ENCODE data around the gene TANGO2.

TANGO2 gene

DNA sequence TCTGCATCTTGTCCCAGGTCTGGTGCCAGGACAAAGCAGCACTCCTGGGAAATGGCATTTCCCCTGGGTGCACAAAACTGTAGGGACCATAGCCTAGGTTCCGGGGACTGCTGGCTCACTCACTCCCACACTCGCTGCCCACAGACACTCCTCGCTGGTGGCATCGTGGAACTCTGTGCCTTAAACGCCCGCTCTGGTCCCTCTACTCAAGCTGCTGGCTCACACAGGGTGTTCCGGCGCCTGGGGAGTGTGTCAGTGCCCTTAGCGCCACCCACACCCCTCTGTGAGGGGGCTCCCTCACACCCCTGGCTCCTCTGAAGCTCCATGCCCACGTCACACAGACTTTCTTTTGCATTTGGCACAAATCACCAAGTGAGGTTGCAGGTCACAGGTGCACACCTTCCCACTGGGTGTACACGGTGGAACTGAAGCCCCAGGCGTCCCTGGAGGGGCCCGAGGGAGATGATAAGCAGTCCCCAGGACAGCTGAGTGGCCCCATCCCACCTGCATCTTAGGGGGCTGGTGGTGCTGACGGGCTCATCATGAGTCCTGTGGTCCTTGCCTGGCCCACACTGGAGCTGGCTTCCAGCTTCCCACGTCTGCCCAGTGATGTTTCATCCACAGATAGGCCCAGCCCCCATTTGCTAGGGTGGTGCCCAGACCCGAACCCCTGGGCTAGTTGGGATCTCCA is 35.9 kb downstream of the TANGO2 start:
- DNase-seq (ENCODE audit: low spot score) = no peak
- in situ Hi-C loops (cut with MboI; ENCODE audit: low sequenced_read_pairs, unreplicated experiment) = no loop called here
- TF ChIP-seq, protein P1, sequence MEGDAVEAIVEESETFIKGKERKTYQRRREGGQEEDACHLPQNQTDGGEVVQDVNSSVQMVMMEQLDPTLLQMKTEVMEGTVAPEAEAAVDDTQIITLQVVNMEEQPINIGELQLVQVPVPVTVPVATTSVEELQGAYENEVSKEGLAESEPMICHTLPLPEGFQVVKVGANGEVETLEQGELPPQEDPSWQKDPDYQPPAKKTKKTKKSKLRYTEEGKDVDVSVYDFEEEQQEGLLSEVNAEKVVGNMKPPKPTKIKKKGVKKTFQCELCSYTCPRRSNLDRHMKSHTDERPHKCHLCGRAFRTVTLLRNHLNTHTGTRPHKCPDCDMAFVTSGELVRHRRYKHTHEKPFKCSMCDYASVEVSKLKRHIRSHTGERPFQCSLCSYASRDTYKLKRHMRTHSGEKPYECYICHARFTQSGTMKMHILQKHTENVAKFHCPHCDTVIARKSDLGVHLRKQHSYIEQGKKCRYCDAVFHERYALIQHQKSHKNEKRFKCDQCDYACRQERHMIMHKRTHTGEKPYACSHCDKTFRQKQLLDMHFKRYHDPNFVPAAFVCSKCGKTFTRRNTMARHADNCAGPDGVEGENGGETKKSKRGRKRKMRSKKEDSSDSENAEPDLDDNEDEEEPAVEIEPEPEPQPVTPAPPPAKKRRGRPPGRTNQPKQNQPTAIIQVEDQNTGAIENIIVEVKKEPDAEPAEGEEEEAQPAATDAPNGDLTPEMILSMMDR (IDR thresholded peaks at IDR 0.05; ENCODE audit: borderline replicate concordance, control extremely low read depth, extremely low read depth, insufficient read depth, missing control alignments) = no peak

DNA sequence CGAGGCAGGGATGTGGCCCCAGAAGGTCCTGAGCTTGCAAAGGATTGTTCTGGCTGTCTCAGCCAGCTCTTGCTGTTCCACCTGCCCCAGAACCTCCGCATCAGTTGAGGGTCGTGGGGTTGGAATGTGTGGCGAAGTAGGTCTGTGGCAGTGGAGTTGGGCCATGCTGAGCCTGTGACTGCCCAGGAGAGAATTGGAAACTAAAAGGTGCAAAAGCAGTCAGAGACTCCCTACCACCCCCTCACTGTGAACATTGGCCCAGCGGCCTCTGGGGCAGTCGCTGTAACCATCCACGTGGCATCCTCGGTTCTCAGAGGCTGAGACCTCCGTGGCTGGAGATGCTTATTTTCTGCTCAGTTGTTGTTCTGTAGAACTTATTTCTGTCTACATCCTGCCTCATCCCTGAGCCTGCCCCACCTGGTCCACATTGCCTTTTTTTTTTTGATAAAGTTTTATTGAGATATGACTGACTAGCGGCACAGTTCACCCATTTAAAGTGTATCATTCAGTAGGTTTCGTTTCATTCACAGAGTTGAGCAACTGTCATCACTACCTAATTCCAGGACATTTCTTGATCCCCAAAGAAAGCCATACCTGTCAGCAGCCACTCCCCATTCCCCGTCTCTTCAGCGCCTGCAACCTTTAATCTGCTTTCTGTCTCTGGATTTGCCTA is 36.8 kb downstream of the TANGO2 start:
- in situ Hi-C loops (cut with MboI; ENCODE audit: low sequenced_read_pairs, unreplicated experiment) = no loop called here
- TF ChIP-seq, protein P1 (IDR thresholded peaks at IDR 0.05; ENCODE audit: borderline replicate concordance, control extremely low read depth, extremely low read depth, insufficient read depth, missing control alignments) = no peak
- DNase-seq (ENCODE audit: low spot score) = no peak

DNA sequence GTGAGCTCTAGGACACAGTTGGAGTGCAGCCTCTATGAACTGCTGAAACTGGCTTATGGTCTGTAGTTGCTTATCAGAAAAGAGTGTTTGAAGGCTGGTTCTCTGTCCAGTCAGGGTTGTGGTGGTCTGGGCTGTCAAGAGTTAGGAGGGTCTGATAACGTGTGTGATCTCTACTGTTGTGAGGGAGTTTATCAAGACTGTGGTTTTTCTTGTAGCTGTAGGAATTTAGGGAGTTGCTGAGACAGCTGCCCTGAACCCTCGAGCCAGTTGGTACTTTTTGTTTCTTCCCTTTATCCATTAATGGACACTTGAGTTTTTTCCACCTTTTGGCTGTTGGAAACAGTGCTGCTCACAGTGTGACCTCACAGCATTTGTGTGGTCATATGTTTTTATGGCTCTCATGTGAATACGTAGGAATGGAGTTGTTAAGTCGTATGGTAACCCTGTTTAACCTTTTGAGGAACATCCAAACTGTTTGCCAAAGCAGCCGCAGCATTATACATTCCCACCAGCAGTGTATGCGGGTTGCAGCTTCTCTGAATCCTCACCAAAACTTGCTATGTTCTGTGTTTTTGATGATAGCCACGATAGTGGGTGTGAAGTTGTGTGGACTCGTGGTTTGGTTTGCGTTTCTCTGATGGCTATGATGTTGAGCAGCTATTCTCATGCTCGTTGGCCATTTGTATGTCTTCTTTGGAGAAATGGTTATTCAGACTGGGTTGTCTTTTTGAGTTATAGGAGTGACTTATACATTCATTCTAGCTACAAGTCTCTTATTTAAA is 38.3 kb downstream of the TANGO2 start:
- TF ChIP-seq, protein P1 (IDR thresholded peaks at IDR 0.05; ENCODE audit: borderline replicate concordance, control extremely low read depth, extremely low read depth, insufficient read depth, missing control alignments) = no peak
- in situ Hi-C loops (cut with MboI; ENCODE audit: low sequenced_read_pairs, unreplicated experiment) = no loop called here
- no peak for DNase-seq (ENCODE audit: low spot score)

DNA sequence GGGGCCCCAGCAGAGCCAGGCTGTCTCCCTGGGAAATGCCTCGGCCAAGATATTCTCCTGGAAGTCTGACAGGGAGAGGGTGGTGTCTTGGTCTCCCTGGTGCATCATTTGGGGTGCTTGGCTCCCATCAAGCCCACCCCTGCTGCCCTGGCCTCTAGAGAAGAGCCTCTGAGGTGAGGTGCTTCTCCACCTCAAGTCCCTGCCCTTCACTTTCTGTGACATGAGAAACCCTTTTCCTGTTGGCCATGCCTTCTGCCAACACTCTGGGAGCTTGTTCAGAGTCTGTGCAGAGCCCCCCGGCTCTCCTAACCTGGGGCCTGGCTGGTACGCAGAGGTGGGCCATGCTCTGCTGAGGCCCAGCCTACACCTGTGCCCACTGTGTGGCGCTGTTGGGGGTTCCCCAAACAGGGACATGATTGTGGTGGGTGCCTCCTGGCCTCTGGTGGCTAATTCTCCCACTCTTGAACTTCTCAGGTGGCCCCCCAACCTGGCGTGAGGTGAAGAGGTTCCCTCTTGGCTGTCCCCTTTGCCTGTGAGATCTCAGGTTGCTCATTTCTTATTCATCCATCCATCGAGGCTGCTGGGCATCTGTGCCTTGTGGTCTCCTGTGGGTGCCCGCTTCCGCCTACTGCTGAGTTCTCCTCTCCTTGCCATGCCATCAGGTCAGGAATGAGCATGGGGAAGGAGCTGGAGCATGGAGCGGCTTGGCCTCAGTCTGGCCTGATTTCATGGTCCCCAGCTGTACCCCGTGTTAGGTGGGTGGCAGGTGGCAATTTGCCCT is 40.0 kb downstream of the TANGO2 start:
- in situ Hi-C loops (cut with MboI; ENCODE audit: low sequenced_read_pairs, unreplicated experiment) = no loop called here
- TF ChIP-seq, protein P1 (IDR thresholded peaks at IDR 0.05; ENCODE audit: borderline replicate concordance, control extremely low read depth, extremely low read depth, insufficient read depth, missing control alignments) = no peak

DNA sequence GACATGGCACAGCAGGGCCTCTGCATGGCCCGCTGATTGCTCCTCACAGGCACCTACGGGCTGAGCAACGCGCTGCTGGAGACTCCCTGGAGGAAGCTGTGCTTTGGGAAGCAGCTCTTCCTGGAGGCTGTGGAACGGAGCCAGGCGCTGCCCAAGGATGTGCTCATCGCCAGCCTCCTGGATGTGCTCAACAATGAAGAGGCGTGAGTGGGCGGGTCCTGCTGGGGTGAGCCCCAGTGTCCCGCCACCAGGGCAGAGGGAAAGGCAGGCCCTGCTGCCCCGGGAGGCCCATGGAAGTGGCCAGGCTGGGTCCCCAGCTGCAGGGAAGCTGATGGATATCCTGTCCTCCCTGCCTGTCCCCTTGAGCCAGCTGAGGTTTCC is 40.6 kb downstream of the TANGO2 start:
- TF ChIP-seq, protein P1 (IDR thresholded peaks at IDR 0.05; ENCODE audit: borderline replicate concordance, control extremely low read depth, extremely low read depth, insufficient read depth, missing control alignments) = no peak
- in situ Hi-C loops (cut with MboI; ENCODE audit: low sequenced_read_pairs, unreplicated experiment) = no loop called here
- DNase-seq (ENCODE audit: low spot score) = no peak

More for the DNA sequence above, 40.0 kb downstream of the TANGO2 start:
- no peak for DNase-seq (ENCODE audit: low spot score)
